NCI-H2227 (cell line): Measurements from ENCODE around the gene TNK1.
"Not testable (repeated sequence)": the region's sequence is repeated elsewhere in the genome, so short reads cannot be mapped to it uniquely, and the experiment has no call there.

Experiments used
- DNase-seq: peaks from one replicate; lab custom pipeline; 2025; ENCODE audit not compliant: unreplicated experiment; lab: John Stamatoyannopoulos, UW

TNK1 gene

DNA sequence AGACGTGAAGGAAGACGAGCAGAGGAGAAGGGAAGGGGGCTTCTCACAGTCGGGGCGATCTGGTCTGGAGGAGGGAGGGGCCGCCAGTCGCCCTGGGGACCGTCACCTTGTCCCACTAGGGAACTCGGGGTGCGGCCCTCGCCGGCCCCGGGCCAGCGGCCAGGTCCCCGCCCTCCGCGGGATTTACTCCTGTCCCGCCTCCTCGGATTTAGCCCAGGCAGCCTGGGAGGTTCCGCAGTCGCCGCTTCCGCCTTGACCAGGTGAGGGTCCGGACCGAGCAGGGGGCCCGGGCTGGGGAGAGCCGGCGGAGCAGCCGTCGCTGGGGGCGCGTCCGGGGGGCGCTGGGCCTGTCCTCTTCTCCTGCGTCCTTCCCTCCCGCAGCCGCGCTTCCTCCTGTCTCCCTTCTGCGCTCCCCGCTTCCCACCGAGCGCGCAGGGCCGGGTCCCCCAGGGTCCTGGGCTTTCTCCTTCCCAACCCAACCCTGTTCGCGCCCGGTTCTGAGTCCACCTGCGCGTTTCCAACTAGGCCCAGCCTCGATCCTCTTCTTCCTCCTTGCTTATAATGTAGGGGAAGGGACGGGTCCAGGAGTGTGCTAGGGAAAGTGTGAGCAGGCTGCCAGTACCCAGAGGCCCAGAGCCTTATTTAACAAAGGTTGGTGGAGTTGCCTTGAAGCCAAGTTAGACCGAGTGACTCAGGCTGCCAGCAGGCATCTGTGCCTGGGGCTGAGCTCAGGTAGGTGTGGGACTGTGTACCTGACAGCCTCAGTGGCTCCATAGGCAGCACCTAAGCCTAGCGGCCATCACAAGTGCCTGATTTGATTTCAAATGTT is at the start of gene TNK1:
TNK1 (plus strand) TSS at position 235 of the 829 bp plus-strand sequence. CDS start 1,838 bp downstream, outside the sequence.
- DNase-seq: peak; percentile 39

GRCh38 chr17:7332111-7332510 is 48.8 kb upstream of the TNK1 start:
- no peak for DNase-seq

GRCh38 chr17:7332600-7333069 is 48.3 kb upstream of the TNK1 start:
- DNase-seq: not testable (repeated sequence)

DNA sequence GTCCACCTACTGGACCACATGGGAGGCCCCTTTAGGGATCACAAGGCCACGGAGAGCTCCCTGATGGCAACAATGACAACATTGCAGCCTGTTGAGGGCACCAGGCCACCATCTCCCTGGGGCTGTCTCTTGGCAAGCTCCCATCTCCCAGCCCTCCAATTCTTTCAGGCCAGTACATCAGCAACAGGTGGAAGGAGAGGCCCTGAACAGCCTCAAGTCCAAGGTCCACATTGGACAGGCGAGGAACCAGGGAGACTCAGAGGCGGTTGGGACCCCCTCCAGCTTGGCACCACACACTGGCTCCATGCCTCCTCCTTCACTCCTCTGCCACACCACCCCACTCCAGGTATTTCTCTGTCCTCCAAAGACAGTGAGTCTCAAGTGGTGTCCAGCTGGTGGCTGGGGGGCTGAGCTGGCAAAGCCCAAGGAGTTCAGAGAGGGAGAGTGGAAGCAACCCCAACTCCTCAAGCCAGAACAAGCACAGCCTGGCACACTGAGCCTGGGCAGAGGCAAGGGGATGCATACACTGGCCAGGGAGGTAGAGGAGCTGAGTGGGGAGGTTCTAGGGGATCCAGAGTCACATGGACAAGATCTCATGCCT is 45.9 kb upstream of the TNK1 start:
- DNase-seq: no peak

DNA sequence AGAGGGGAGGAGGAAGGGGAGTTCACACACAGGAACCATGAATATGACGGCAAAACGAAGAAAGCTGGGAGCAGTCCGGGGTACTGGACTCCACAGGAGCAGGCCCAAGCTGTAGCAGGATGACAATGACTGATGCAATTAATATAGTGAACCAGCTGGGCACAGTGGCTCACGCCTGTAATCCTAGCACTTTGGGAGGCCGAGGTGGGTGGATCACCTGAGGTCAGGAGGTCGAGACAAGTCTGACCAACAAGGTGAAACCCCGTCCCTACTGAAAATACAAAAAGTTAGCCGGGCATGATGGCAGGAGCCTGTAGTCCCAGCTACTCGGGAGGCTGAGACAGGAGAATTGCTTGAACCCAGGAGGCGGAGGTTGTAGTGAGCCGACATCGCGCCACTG is 45.1 kb upstream of the TNK1 start:
- not testable (repeated sequence) for DNase-seq

DNA sequence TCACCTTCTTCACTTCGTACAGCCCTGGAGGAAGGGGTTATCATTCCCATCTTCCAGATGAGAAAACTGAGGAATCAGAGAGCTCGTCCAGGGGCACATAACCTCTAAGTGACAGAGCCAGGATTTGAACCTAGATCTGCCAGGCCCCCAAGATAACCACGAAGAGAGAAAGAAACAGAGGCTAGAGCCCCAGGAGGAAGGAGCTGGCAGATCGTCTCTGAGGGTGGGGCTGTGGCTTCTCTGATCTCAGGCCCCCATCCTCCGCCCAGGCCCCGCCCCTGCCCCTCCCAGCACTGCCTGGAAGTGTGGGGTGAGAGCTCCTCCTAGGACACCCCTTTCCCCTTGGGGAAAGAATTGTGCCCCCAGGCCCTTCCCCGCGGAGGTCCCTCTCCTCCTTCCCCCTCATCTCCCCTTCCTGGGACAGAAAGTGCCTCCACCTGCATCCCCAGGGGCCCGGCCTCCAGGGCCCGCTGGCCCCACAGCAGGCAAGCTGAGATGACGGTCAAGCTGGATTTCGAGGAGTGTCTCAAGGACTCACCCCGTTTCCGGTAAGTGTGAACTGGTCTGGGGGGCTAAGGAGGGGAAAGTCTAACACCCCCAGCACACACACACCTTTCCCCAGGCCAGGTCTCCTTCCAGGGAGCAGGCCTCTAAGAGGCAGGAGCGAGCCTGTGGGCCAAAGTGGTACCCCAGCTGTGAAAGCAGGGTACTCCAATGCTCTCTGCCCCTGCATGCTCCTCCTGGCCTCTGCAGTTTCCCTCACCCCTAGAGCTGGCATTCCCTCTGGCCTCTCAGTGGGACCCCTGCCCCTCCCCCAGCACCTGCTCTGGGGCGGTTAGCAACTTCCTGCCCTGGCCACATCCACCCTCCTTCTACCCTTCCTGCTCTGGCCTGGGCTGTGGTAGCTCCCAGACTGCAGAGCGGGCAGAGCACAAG is 44.4 kb upstream of the TNK1 start, which contains the start of gene ACAP1:
ACAP1 (plus strand) TSS at position 290 of the 936 bp plus-strand sequence; CDS start at position 496, 206 bp downstream.
- no peak for DNase-seq

GRCh38 chr17:7337600-7337999 is 43.3 kb upstream of the TNK1 start:
- DNase-seq: not testable (repeated sequence)

GRCh38 chr17:7340179-7340578 is 40.7 kb upstream of the TNK1 start:
- DNase-seq: no peak

- no peak for DNase-seq
Measured at GRCh38 chr17:7341842-7342241, 39.0 kb upstream of the TNK1 start.

DNA sequence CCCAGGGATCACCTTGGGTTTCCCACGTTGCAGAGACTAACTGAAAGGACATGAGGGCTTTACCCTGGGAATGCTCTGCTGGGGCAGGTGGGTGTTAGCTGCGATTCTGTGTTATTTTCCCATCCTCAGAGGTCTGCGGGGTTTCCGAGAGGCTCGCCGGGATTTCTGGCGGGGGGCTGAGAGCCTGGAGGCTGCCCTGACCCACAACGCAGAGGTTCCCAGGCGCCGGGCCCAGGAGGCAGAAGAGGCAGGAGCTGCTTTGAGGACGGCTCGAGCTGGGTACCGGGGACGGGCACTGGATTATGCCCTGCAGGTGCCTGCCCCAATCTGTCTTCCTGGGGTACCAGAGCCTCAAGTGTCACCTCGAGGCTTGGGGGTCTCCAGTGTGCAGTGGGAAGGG is 37.6 kb upstream of the TNK1 start:
- DNase-seq: no peak

DNA sequence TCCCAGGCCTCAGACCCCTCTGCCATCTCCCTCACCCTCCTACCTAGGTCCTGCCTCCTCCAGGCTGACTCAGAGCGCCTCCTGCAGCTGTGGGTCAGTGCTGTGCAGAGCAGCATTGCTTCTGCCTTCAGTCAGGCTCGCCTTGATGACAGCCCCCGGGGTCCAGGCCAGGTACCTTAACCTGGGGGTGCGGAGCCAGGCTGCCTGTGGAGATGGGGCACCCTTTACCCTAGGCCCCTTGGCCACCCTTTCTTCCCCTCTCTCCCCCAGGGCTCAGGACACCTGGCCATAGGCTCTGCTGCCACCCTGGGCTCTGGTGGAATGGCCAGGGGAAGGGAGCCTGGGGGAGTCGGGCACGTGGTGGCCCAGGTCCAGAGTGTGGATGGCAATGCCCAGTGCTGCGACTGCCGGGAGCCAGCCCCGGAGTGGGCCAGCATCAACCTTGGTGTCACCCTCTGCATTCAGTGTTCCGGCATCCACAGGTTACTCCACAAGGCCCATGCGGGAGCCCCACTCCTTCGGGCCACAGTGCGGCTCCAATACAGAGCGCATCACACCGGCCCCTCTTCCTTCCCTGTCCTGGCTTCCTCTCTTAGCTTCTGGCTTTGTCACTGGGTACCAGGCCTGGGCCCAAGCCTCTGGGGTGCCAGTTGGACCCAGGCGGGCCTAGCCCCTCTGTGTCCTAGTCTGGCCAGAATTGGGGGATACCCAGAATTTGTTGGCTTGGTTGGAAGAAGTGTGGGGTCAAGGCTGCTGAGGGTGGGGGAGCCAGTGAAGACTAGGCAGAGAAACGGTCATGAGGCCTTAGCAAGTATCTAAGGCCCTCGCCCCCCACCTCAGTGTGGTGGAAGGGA is 33.9 kb upstream of the TNK1 start:
- no peak for DNase-seq

- no peak for DNase-seq
Measured at GRCh38 chr17:7347630-7348477, 33.0 kb upstream of the TNK1 start.

DNA sequence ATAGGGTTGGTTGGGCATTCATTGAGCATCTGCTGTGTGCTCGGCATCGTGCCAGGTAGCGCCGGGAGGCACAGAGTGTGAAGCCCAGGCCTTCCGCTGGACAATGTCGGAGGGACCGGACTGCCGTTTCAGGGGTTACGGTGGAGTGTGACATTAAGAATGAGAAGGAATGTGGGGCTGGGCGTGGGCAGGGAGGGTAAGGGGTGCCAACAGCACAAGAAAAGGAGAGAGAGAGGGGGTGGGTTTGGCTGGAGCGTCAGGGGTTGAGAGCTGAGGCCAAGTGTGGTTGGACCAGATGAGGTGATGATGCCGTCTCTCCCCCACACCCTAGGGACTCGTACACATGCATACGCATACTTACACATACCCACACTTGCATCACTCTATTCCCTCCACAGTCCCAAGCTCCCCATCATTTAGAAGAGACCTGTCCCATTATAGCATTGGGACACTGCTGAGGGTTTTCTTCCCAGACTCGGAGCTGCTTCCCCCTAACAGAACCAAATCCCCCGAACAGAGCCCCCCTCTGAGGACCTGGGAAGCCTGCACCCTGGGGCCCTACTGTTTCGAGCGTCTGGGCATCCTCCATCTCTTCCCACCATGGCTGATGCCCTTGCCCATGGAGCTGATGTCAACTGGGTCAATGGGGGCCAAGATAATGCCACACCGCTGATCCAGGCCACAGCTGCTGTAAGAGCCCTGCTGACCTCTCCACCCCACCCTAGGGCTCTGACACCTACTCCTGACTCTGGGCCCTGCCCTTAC is 32.2 kb upstream of the TNK1 start:
- DNase-seq: no peak

DNA sequence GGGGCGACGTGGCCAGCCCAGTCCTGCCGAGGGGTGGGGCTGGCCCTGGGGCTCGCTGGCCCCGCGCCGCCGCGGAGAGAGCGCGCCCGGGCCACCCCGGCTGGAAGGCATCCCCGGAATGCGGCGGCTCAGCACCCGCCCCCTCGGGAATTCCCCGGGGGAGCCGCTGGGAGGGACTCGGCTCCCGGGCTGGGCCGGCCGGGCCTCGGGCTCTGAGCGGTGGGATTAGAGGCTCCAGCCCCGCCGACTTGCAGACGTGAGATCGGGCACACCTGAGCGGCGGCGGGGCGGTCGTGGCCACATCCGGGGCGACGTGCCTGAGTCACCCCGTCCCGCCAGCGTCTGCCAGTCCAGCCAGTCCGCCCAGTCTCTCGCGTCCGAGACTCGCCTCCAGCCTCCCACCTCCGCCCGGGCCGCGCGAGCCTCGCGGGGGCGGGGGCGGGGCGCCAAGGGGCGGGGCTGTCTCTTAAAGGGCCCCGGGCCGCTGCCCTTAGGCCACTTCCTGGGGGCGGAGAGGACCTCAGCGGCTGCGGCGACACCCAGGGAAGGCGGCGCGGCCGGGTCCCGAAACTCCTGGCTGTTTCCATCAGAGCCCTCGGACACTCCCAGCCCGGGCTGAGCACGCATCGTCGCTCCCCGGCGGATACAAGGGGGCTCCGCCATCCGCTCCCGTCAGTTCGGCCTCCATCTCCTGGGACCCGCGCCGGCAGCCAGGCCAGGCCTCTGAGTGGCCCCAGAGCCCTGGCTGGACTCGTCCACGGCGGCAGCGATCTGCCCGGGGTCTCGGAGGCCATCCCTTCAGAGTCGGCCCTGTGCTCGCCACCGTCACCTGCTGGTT is 29.0 kb upstream of the TNK1 start, which contains the start of gene KCTD11:
KCTD11 (plus strand) TSS at position 498 of the 838 bp plus-strand sequence.
- peak; percentile 71 for DNase-seq

- DNase-seq: no peak
Measured at GRCh38 chr17:7352503-7352889, 28.4 kb upstream of the TNK1 start.

DNA sequence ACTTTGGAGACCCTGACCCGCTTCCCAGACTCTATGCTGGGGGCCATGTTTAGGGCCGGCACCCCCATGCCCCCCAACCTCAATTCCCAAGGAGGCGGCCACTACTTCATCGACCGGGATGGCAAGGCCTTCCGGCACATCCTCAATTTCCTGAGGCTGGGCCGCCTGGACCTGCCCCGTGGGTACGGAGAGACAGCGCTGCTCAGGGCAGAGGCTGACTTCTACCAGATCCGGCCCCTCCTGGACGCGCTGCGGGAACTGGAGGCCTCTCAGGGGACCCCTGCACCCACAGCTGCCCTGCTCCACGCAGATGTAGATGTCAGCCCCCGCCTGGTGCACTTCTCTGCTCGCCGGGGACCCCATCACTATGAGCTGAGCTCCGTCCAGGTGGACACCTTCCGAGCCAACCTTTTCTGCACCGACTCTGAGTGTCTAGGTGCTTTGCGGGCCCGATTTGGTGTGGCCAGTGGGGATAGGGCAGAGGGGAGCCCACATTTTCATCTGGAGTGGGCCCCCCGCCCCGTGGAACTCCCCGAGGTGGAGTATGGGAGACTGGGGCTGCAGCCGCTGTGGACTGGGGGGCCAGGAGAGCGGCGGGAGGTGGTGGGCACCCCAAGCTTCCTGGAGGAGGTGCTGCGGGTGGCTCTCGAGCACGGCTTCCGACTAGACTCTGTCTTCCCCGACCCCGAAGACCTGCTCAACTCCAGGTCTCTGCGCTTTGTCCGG is 27.8 kb upstream of the TNK1 start:
- no peak for DNase-seq

DNA sequence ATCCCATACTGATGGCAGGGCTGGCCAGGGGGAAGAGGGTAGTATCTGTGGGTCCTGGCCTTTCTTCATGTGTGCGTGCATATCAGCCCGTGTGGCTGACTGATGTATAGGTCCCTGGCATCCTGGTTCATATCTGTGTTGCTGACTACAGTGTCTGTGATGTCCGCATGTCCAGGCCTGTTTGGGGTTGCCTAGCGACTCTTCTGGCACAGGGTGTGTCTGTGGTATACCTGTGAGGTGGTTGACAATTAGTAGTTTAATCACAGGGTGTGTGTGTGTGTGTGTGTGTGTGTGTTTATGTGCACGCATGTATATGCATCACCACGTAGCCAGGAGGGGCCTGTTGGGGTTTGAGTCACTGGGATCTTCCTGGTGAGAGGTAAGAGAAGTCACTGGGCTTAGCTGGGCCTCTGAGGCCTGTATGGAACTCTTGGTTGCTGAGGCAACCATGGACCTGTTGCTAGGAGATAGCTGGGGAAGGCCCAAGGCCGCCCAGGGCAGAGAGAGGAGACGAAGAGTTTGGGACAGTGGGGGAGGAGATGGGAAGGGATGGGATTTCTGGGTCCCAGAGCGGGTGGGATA is 26.5 kb upstream of the TNK1 start:
- DNase-seq: peak; percentile 11
